Measurements from ENCODE around the gene CDKN2B. TPM values are rescaled to one million over a fixed set of nuclear protein-coding genes. Genes with fewer than 3 reads are reported as not detected.
"Not testable (repeated sequence)": the region's sequence is repeated elsewhere in the genome, so short reads cannot be mapped to it uniquely, and the experiment has no call there.

Gene CDKN2B, protein sequence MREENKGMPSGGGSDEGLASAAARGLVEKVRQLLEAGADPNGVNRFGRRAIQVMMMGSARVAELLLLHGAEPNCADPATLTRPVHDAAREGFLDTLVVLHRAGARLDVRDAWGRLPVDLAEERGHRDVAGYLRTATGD
- 11.5 and 24.1 TPM in 2 replicates for total RNA-seq (2014; rRNA removed; shearing (Covaris generic))

DNA sequence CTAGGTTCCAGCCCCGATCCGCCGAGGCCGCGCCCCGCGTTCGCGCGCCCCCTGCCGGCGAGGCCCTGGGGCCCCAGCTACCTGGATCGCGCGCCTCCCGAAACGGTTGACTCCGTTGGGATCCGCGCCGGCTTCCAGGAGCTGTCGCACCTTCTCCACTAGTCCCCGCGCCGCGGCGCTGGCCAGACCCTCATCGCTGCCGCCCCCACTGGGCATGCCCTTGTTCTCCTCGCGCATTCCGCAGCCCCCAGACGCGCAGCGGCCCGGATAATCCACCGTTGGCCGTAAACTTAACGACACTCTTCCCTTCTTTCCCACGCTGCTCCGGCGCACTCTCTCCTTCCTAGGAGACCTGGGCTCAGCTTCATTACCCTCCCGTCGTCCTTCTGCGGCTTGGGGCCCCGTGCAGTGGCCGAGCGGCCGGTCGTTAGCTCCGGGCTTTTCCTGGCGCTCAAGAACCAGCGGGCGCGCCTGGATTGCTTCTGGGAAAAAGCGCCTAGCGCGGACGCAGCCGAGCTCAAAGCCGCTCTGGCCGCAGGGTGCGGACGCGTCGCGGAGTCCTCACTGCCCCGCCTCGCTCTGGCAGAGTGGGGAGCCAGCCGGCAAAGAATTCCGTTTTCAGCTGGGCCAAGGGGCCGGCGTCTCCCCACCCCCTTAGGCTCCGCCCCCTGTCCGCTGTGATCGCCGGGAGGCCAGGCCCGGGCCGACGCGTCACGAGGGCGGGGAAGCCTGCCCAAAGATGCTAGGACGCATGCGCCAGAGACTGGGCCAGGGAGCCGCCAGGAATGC, at the start of gene CDKN2B:
Gene CDKN2B (minus strand): TSS at position 589 of the 789 bp plus-strand sequence. CDS start 352 bp downstream, at position 237.
- DNase-seq (ENCODE audit: low read depth), result peak; percentile 97

DNA sequence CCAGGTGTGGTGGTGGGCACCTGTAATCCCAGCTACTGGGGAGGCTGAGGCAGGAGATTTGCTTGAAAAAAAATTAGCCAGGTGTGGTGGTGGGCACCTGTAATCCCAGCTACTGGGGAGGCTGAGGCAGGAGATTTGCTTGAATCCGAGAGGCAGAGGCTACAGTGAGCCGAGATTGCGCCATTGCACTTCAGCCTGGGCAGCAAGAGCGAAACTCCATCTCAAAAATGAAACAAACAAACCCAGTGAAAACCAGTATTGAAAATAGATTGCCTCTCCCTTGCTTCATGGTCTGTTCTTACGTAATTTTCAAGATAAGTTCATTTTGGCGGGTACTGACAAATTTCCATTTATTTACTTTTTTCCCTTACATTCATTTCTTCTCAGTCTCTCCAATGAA, 48.9 kb upstream of the CDKN2B start:
- not testable (repeated sequence) for DNase-seq (ENCODE audit: low read depth)

DNA sequence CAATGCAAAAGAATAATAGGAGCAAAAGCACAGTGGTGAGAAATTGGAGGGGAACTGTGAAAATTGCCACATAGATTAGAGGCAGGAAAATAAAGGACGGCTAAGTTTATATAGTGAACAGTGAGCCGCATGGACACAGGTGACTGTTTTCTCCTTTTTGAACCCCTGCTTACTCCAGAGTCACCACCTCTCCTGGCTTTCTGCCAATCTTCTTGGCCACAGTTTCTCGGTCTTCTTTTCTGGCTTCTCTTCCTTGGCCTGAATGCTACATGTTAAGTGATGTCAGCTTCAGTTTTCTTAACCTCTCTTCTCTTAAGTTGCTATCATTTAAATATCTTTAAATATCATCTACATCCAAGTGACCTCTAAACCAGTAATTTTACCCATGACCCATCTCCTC, 47.3 kb upstream of the CDKN2B start:
- DNase-seq (ENCODE audit: low read depth), result no peak

DNA sequence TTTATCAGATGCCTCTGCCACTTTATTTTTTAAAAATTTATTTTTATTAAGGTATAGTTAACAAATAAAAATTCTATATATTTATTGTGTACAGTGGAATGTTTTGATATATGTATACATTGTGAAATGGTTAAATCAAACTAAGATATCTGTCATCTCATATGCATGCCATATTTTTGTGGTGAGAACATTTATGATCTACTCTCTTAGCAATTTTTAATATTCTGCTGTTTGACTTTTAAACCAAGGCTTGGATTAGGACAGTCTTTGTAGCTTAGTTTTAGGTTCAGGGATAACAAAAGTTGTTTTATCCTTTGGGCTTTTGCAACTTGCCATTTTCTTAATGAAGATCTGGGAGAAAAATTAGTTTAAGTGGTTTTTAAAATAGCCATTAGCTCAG, 46.0 kb upstream of the CDKN2B start:
- no peak for DNase-seq (ENCODE audit: low read depth)

DNA sequence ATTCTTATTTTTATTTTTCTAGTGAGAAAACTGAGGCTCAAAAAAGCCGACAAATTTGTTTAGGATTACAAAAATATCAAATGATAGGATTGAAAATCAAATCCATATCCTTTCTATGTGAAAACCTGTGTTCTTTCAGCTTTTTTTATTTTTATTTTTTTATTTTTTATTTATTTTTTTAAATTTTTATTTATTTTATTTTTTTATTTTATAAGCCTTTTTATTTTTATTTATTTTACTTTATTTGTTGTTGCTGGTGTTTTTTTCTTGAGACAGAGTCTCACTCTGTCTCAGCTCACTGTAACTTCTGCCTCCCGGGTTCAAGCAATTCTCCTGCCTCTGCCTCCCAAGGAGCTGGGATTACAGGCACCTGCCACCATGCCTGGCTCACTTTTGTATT, 45.4 kb upstream of the CDKN2B start:
- no peak for DNase-seq (ENCODE audit: low read depth)

DNA sequence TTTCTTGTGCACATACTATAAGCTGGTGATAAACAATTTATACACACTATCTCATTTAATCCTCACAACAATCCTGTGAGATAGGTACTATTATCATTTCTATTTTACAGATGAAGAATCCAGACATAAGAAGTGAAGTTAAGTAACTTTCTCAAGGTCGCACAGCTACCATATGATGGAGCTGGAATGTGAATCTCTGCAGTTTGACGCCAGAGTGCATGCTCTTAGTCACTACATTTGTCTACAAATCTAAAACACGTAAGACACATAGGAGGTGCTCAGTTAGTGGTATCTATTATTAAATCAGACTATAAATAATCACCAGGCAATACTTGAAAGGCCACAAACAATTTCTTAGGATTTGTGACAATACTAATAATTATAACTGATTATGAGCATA, 45.0 kb upstream of the CDKN2B start:
- DNase-seq (ENCODE audit: low read depth), result no peak

DNA sequence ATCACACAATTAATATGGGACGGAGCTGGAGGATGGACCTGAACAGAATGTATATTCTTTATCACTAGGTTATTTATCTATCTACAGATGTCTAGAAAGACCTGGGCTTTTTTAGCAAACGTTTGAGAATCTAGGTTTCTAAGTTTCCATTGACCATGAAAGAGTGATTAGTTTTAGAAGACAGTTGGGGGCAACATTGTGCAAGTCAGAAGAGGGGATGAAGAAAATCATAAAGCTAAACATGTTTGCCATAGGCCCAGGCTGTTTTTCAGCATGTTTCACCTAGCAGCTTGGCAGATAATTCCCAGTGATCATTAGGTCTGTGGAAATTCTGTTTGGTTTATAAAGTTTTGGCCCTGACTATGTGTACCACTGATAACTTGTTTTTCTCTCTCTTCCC, 44.1 kb upstream of the CDKN2B start:
- DNase-seq (ENCODE audit: low read depth), result peak; percentile 19

DNA sequence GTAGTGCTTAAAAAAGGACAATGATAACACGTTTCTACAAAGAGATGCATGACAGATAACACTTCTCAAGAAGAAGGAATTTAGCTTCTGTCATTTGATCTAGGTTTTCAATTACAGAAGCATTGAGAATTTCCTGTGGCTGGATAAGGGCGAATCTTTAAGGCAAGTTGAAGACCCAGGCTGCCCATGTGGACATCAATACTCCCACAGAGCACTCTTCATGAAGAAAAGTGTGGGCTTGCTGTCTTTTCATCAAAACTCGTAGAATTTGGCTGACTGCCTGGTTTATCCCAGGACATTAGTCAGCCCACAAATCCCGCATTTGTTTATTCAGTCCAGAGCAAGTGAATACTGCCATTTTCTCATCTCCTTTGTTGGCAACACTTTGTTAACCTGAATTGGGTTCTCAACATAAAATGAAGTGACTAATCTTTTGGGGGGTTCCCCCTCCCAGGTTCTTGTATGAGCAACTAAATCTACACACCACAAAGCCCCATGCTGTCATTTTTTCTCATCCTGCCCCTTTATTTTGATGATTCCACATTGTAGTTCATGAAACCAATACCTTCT, 43.4 kb upstream of the CDKN2B start:
- DNase-seq (ENCODE audit: low read depth), result peak; percentile 100

DNA sequence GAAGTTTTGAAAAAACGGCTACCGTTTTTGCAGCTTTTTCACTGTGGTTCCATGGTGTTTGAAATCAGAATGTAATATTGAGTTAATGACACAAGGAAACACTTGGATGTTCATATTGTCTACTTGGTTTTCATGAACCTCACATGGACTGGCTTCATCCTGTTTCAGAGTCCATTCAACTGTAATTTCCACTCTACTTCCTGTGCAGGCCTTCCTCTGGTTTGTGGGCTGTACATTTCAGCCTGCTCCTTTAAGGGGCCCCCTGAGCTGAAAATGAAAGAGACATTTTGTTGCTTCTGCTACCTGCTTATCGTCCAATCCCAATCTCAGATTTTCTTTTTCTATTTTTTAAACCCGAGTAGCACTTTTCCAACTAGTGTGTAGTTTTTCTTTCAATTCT, 41.8 kb upstream of the CDKN2B start:
- no peak for DNase-seq (ENCODE audit: low read depth)

DNA sequence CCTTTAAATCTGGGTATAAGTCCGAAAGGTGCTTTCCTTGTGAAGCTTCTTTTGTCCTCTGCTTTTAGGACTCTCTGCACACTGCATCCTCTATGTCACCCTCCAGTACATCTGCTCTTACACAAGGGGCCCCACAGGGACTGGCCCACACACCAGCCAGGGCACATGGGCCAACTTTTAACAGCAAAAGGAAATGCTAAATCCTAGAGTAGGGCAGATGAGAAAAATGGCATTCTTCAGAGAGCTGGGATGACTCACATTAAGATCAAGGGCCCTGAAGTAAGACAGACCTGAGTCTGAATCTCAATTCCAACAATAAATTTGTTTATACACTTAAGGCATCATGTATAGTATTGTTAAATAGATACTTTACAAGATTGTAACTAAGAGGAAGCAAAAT, 40.3 kb upstream of the CDKN2B start:
- peak; percentile 54 for DNase-seq (ENCODE audit: low read depth)

DNA sequence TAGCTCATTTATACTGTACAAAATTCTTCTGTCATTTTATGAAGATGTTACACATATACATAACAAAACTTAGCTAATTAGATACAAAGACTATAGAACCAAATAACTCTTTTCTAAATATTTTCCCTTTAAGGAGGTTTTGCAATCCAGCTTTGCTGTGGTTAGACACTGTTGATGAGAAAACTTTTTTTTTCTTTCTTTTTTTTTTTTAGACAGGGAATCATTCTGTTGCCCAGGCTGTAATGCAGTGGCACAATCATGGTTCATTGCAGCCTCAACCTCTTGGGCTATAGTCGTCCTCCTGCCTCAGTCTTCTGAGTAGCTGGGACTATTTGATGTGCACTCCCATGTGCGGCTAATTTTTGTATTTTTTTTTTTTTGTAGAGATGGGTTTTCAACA, 38.5 kb upstream of the CDKN2B start:
- DNase-seq (ENCODE audit: low read depth), result no peak

DNA sequence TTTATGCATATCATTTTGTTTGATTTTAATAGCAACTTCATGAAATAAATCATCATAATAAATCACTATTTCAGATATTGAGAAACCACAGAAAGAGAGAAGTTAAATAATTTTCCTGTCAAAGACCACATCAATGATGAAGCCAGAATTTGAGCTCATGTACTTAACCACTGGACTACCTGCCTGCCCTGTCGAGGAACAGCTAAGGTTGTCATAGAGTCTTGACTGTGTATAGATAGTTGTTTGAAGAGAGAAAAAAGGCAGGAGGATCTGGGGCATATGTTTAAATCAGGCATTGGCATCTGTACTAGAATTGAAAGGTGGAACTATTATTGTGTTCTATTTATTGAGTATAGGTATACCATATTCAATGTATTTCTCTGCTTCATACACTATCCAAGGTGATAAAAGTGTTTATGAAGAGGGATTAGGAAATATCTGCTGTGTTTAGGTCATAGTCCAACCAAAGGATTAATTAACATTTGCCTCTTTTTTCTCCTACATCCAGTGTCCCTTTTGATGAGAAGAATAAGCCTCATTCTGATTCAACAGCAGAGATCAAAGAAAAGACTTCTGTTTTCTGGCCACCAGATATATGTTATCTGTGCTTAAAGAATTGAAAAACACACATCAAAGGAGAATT, 37.3 kb upstream of the CDKN2B start:
- no peak for DNase-seq (ENCODE audit: low read depth)

DNA sequence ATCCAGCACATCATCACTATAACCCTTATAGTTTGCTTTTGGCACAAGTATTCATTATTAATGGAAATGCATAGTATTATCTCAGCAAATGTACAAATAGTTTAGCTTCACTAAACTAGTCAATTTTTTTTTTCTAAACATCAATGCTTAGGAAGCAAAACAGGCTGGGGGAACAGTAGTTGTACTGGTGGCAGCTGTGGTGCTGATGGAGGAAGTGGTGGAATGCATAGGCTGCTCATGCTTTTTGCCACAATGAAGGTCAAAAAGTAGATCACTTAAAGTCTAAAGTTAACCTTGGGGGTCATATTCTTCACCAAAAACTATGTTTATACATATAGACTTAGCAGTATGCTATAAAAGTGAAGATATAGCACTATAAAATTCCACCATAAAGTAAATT, 36.3 kb upstream of the CDKN2B start:
- no peak for DNase-seq (ENCODE audit: low read depth)

DNA sequence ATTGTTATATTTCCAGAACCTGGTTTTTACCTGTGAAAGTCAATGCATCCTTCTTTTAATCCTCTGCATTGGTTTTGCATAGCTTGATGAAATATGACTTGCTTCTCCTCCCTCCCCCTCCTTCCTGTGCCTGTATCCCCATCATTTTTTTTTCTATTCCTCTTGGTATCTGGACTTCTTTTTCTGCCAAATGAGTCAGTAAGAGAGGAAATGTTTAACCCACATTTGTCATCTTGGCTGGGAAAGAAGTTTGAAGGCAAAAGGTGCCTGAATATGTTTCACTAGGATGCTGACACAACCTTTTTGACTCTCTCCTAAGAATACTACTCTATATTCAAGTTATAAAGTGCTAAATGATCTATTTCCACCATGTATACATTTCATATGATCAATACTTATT, 35.5 kb upstream of the CDKN2B start:
- DNase-seq (ENCODE audit: low read depth), result peak; percentile 92

DNA sequence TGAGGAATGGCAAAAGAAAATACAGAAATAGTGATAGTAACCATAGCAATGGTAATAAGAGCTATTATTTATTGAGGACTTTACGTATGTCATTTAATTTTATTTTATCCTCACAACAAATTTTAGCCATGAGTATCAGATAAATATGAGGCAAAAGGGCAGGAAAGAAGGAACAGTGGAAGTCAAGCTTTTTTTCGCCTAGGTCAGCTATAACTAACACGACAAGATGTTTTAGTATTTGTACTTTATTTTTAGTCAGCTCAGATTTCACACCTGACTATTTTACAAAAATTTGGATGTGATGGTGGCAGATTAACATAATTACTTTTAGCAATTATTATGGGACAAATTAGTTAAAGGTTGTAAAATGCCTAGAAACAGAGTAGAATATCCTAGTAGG, 34.8 kb upstream of the CDKN2B start:
- no peak for DNase-seq (ENCODE audit: low read depth)

DNA sequence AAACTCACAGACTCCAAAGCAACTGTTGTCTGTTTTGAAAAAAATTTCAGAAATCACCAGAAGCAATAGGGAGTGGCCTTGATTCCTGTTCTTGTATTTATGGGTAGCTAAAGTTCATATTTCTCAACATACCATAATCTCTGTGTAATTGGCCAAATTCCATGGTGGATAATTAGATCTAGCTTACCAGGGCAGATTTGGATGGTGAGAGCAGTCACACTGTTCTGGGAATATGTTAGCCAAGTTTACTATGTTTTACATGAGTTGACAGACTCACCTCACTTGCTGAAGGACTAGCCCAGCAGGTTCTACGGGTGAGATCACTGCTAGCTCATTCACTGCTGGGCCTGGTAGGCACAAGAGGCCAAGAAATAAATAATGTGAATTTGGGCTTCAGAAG, 32.7 kb upstream of the CDKN2B start:
- DNase-seq (ENCODE audit: low read depth), result peak; percentile 37

DNA sequence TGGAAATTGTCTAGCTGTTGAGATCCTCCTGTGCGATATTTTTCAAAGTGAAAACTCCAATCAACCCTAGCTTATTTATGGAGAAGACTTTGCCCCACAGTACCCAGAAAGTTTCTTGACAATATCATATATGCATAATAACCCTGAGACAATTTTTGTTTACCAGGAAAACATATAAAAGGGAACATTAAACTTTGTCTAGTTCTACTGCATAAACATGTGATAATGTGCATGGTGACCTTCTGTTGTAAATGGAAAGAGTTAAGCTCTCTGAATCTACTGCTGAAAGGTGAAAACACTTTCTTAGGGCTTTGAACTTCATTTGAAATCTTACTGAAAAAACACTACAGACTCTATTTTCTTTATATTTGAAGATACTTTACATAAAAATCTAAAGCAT, 32.2 kb upstream of the CDKN2B start:
- no peak for DNase-seq (ENCODE audit: low read depth)

DNA sequence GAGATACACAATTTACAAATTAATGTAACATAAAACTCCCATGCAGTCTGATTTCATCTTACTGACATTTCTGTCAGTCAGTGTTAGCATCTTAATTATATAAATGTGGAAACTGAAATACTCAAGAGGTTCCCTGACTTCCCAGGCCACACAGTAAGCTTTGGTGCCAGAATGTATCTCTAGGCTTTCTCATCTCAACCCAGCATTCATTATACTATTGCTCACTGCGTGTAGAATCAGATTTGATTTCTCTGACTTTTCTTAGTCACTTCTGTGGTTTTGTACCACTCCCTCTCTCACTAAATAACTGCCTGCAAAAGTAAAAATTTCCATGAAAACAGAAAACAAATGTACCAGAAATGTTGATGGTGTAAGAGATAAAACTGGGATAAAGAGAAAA, 31.7 kb upstream of the CDKN2B start:
- DNase-seq (ENCODE audit: low read depth), result peak; percentile 88

DNA sequence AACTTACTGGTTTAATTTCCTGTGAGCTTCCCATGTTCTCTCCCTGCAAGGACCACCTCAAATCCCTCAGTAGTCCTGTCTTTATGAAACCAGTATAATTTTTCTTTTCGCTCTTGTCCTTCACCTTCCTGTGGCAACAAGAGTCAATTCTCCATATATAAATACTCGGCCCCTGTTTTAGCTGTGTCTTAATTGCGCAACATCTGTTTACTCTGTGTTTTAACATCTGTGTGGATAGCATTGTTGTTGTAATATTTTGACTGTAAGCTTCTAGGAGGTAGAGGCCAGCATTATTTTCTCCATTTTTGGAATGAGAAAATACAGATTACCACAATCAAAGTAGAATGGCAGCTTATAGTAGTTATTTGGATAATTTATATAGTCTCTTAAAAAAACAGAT, 30.2 kb upstream of the CDKN2B start:
- no peak for DNase-seq (ENCODE audit: low read depth)

DNA sequence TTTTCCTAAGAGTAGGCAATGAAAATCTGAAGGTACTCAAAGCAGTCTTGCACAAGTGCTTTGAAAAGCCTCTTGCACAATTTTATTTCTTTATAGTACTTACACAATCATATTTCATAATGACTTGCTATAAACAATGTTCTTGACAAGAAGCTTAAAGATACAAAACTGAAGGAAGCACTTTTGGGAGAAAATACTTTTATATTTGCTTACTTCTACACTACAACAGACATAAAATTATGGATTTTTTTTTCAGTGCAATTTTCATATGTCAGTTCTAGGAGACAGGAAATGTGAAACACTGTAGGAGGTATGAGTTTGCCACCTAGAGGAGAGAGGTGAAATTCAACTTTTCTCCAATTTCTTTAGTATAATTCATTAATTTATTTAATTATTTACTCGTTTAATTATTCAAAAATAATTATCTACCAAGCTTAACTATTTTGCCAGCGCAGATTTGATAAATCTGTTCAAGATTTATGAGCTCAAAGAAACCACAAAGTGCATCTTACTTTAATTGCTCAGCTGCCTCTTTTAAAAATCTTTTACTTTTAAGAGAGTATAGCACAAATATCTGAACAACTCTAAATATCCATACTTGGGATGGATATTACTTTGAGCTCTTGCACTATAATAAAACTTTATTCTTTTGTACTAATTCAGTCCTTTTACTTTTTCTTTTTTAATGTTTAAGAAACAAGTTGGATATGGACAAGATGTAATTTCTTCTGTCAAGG, 29.0 kb upstream of the CDKN2B start:
- peak; percentile 58 for DNase-seq (ENCODE audit: low read depth)

DNA sequence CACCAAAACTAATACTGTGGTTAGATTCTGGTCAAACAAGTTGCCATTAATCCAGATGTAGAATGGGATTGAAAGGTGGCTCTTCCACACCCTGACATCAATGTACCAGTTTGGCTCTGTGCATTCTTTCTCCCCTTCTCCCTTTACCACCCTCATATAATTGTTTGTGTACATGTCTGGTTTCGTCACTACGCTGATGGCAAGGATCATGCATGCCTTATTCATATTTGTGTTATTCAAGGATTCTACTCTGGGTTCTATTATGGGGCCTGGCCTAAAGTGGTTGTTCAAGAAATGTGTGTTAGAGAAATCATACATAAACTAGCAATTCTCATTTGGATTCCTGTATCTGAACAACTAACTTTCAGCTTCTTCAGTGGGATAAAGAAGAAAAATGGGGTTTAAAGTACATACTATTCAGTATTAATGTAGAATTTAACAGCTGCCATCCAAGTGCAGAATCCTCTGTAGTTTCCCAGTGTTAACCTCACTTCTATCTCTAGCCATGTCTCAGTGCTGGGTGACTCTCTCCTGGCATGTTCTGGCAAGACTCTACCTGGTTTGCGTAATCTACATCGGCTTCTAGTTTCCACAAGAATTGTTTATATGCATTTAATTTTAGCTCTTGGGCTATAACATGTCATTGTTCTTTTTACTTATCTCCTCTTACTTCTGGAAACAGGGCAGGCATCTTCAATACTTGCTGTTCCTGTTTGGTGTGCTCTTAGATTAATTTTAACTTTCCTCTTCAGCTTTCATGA, 27.9 kb upstream of the CDKN2B start:
- DNase-seq (ENCODE audit: low read depth), result no peak
